CD14-positive monocyte (primary cell): ENCODE results near the gene PPP1R10. TPM values are rescaled to one million over a fixed set of nuclear protein-coding genes. Genes with fewer than 3 reads are reported as not detected.

Experiments used
- DNase-seq, 3 donors: peaks; one replicate each; pipeline ENCODE4 v3.0.0-alpha.2; 2011 to 2022
- H2AFZ ChIP-seq: 2 replicates; pipeline ENCODE4 v1.6.0; 2012; ENCODE audit warnings: mild to moderate bottlenecking, low read depth, low read length, inconsistent platforms; ENCODE audit not compliant: insufficient read depth, poor library complexity, severe bottlenecking
- H3K27ac ChIP-seq, 2 donors: 1 replicate in 1 of 2; 2 replicates in 1 of 2; pipeline ENCODE4 v1.5.1; 2012 to 2013; ENCODE audit warnings: low read length in 2 of 2, control low read depth in 1 of 2, inconsistent platforms in 1 of 2, low read depth in 1 of 2, mild to moderate bottlenecking in 1 of 2
- H3K27me3 ChIP-seq, 2 donors: one replicate each; pipeline versions ENCODE4 v1.6.0 to v1.6.1; 2011 to 2013; ENCODE audit warnings: low read length in 2 of 2; ENCODE audit not compliant: control insufficient read depth in 2 of 2, insufficient read depth in 2 of 2
- H3K36me3 ChIP-seq, 2 donors: replicated peaks in 1 of 2; 1 replicate in 1 of 2; 2 replicates in 1 of 2; pipeline versions ENCODE4 v1.5.1 to v1.6.1; 2012 to 2013; ENCODE audit warnings: low read length in 2 of 2, control low read depth in 1 of 2, inconsistent platforms in 1 of 2, mild to moderate bottlenecking in 1 of 2; ENCODE audit not compliant: insufficient read depth in 2 of 2, control insufficient read depth in 1 of 2
- H3K4me1 ChIP-seq, 2 donors: 1 replicate in 1 of 2; 2 replicates in 1 of 2; pipeline versions ENCODE4 v1.5.1 to v1.6.1; 2012 to 2013; ENCODE audit warnings: low read length in 2 of 2, control low read depth in 1 of 2, inconsistent platforms in 1 of 2, mild to moderate bottlenecking in 1 of 2, moderate library complexity in 1 of 2; ENCODE audit not compliant: insufficient read depth in 2 of 2, control insufficient read depth in 1 of 2
- H3K4me2 ChIP-seq: replicated peaks from 2 replicates; pipeline ENCODE3; 2012; ENCODE audit warnings: low read length, moderate library complexity, mild to moderate bottlenecking; ENCODE audit not compliant: poor library complexity, severe bottlenecking; ENCODE audit errors: extremely low read depth
- H3K4me3 ChIP-seq, 3 experiments: fragments of 200-600 bp in 1 of 3; sonication (generic) in 1 of 3; replicated peaks in 1 of 3; 1 replicate in 2 of 3; 2 replicates in 1 of 3; pipeline ENCODE4 v1.5.1; 2011 to 2013; ENCODE audit warnings: low read length in 3 of 3, mild to moderate bottlenecking in 3 of 3, control low read depth in 2 of 3, low read depth in 2 of 3, inconsistent platforms in 1 of 3, moderate library complexity in 1 of 3
- H3K79me2 ChIP-seq: 2 replicates; pipeline ENCODE4 v1.6.0; 2012; ENCODE audit warnings: mild to moderate bottlenecking, control low read depth, inconsistent platforms, low read length, moderate library complexity; ENCODE audit not compliant: insufficient read depth
- H3K9ac ChIP-seq: 2 replicates; pipeline ENCODE4 v1.6.0; 2017; ENCODE audit warnings: low read length, mild to moderate bottlenecking; ENCODE audit not compliant: insufficient read depth, poor library complexity, severe bottlenecking
- H3K9me3 ChIP-seq, 2 donors: replicated peaks in 1 of 2; 1 replicate in 1 of 2; 2 replicates in 1 of 2; pipeline versions ENCODE4 v1.5.1 to v1.6.1; 2012 to 2013; ENCODE audit warnings: low read length in 2 of 2, control low read depth in 1 of 2; ENCODE audit not compliant: control insufficient read depth in 1 of 2, insufficient read depth in 1 of 2
- H4K20me1 ChIP-seq: 2 replicates; pipeline ENCODE4 v1.6.0; 2012; ENCODE audit warnings: mild to moderate bottlenecking, low read length, control low read depth, moderate library complexity; ENCODE audit not compliant: insufficient read depth
- H3K27ac Mint-ChIP-seq, 7 donors: one replicate each; pipeline ENCODE4 v1.8.0; 2020; ENCODE audit warnings: mild to moderate bottlenecking in 7 of 7, mixed read lengths in 7 of 7, moderate library complexity in 6 of 7, inconsistent platforms in 2 of 7
- H3K27me3 Mint-ChIP-seq, 3 donors: one replicate each; pipeline ENCODE4 v1.8.0; 2021 to 2022; ENCODE audit warnings: low read depth in 3 of 3, mild to moderate bottlenecking in 3 of 3, mixed read lengths in 3 of 3, moderate library complexity in 3 of 3, inconsistent platforms in 1 of 3
- H3K36me3 Mint-ChIP-seq, 2 donors: one replicate each; pipeline ENCODE4 v1.8.0; 2020; ENCODE audit warnings: mixed read lengths in 2 of 2, inconsistent platforms in 1 of 2, mild to moderate bottlenecking in 1 of 2
- H3K4me1 Mint-ChIP-seq: one replicate; pipeline ENCODE4 v1.8.0; 2020; ENCODE audit warnings: mild to moderate bottlenecking, mixed read lengths
- H3K4me3 Mint-ChIP-seq, 2 donors: one replicate each; pipeline ENCODE4 v1.8.0; 2020; ENCODE audit warnings: mild to moderate bottlenecking in 2 of 2, mixed read lengths in 2 of 2, moderate library complexity in 1 of 2
- H3K9me3 Mint-ChIP-seq, 7 donors: one replicate each; pipeline ENCODE4 v1.8.0; 2020 to 2022; ENCODE audit warnings: mixed read lengths in 7 of 7, mild to moderate bottlenecking in 6 of 7, moderate library complexity in 6 of 7, inconsistent platforms in 2 of 7
- CTCF ChIP-seq: fragments of 200-600 bp; IDR thresholded peaks from one replicate; pipeline ENCODE4 v1.8.0; 2022; ENCODE audit warnings: antibody characterized with exemption, mild to moderate bottlenecking
- WGBS: methylation state at CpG from one replicate; pipeline ENCODE4 v1.1.5; 2013; ENCODE audit warnings: missing lambda C conversion rate; ENCODE audit not compliant: insufficient coverage; 5-methylcytosine and 5-hydroxymethylcytosine counted together
- intact Hi-C, 2 donors: fragments of 100-400 bp; cut with micrococcal nuclease; formaldehyde crosslinking; loops; one replicate each; pipeline versions ENCODE4 v1.15.0 to v1.15.1; 2023
- polyA plus RNA-seq, 3 donors: library from polyadenylated mRNA; depleted of rRNA in 1 of 3; unstranded in 2 of 3; stranded (reverse) in 1 of 3; fragments of 300-500 nt in 2 of 3; fragments of >200 nt in 1 of 3; fragmentation: Illumina TruSeq in 2 of 3; gene quantifications; 1 replicate in 2 of 3; 2 replicates in 1 of 3; pipeline ENCODE4 v1.2.3, GENCODE V29; 2012 to 2021

Gene PPP1R10
- polyA plus RNA-seq, 3 donors = 9.5 to 18.3 (median 16.4) TPM

- peaks cover 4 to 23% of the 10 kb centered on the region in 2 donors for H3K36me3 ChIP-seq
- H3K9me3 ChIP-seq = no peaks in the 10 kb centered on the region
- no peak for TF ChIP-seq CTCF
- peaks cover 30 to 32% of the 10 kb centered on the region in 2 donors for H3K4me1 ChIP-seq
- Mint-ChIP-seq H3K27me3 (peaks cover 0 to 1% (median 0%) of the 10 kb centered on the region in 3 donors), H3K4me1 (peaks cover 37% of the 10 kb centered on the region), H3K27ac (no peak overlapping the region), H3K4me3 (no peak overlapping the region), H3K9me3 (no peaks in the 10 kb centered on the region), H3K36me3 (peaks cover 29 to 37% of the 10 kb centered on the region in 2 donors)
- no peak overlapping the region for H3K4me2 ChIP-seq
- H3K79me2 ChIP-seq = peaks cover 6% of the 10 kb centered on the region
- H3K27ac ChIP-seq = no peak overlapping the region
- no peak overlapping the region for H2AFZ ChIP-seq
- peaks cover 7% of the 10 kb centered on the region for H4K20me1 ChIP-seq
- 0% methylated on average over 1 of the region's 1 CpG for WGBS
- H3K9ac ChIP-seq = no peak overlapping the region
- no peak for DNase-seq
- intact Hi-C loops = no loop called here
- no peak overlapping the region for H3K4me3 ChIP-seq
- H3K27me3 ChIP-seq = no peaks in the 10 kb centered on the region
Observed at GRCh38 chr6:30641048-30641447, 24.0 kb upstream of the PPP1R10 start.

- intact Hi-C loops = no loop called here
- no peak overlapping the region for H3K4me3 ChIP-seq
Observed at GRCh38 chr6:30640481-30640880, 23.4 kb upstream of the PPP1R10 start.

More at GRCh38 chr6:30640481-30640880, 23.4 kb upstream of the PPP1R10 start:
- peaks cover 4 to 23% of the 10 kb centered on the region in 2 donors for H3K36me3 ChIP-seq
- H3K9me3 ChIP-seq = no peaks in the 10 kb centered on the region
- Mint-ChIP-seq H3K4me3 (no peak overlapping the region), H3K4me1 (peaks cover 32% of the 10 kb centered on the region), H3K36me3 (peaks cover 29 to 32% of the 10 kb centered on the region in 2 donors), H3K27ac (no peak overlapping the region), H3K9me3 (no peaks in the 10 kb centered on the region), H3K27me3 (peaks cover 0 to 1% (median 0%) of the 10 kb centered on the region in 3 donors)
- no peak overlapping the region for H3K4me2 ChIP-seq
- H3K79me2 ChIP-seq = no peaks in the 10 kb centered on the region
- H2AFZ ChIP-seq = no peak overlapping the region
- TF ChIP-seq CTCF = no peak
- H3K4me1 ChIP-seq = peaks cover 25 to 27% of the 10 kb centered on the region in 2 donors
- no peaks in the 10 kb centered on the region for H3K27me3 ChIP-seq
- H4K20me1 ChIP-seq = peaks cover 3% of the 10 kb centered on the region
- no peak overlapping the region for H3K27ac ChIP-seq
- no peak for DNase-seq
- no peak overlapping the region for H3K9ac ChIP-seq
- WGBS = 60% methylated on average over 3 of the region's 10 CpGs
